T47D (cell line): ENCODE data around the gene ASAP2.

Source experiments
- DNase-seq, 2 experiments: peaks; one replicate each; pipeline versions ENCODE4 v3.0.0 to v3.0.0-alpha.2; 2011 to 2012; ENCODE audit warnings: low read depth in 1 of 2, low spot score in 1 of 2
- JUND ChIP-seq: IDR thresholded peaks from 2 replicates; pipeline ENCODE4 v1.6.1; 2012; ENCODE audit warnings: low read depth
- in situ Hi-C: cut with HindIII; loops from 2 replicates; pipeline ENCODE4 v1.10.0; 2016; ENCODE audit warnings: low sequenced_read_pairs, low pct_unique_long_range_greater_than_20kb

ASAP2 gene

GRCh38 chr2:9380702-9381628 lies 174.4 kb downstream of the ASAP2 start:
- no peak for TF ChIP-seq JUND
- in situ Hi-C loops = no loop called here
- DNase-seq = no peak

- DNase-seq = no peak
- in situ Hi-C loops = no loop called here
- TF ChIP-seq JUND = no peak
Observed at GRCh38 chr2:9382604-9383235, 176.1 kb downstream of the ASAP2 start.

- DNase-seq = no peak
- in situ Hi-C loops = no loop called here
- no peak for TF ChIP-seq JUND
Observed at GRCh38 chr2:9384521-9384920, 177.9 kb downstream of the ASAP2 start.

- no peak for DNase-seq
- no peak for TF ChIP-seq JUND
- in situ Hi-C loops = no loop called here
Observed at GRCh38 chr2:9385841-9386240, 179.2 kb downstream of the ASAP2 start.

GRCh38 chr2:9388199-9388681 lies 181.6 kb downstream of the ASAP2 start:
- no peak for DNase-seq
- TF ChIP-seq JUND = no peak
- in situ Hi-C loops = no loop called here

GRCh38 chr2:9388950-9389911 lies 182.6 kb downstream of the ASAP2 start:
- no peak for DNase-seq
- in situ Hi-C loops = no loop called here
- TF ChIP-seq JUND = no peak

GRCh38 chr2:9390151-9390850 lies 183.7 kb downstream of the ASAP2 start:
- TF ChIP-seq JUND = no peak
- no peak for DNase-seq
- in situ Hi-C loops = no loop called here

- no peak for DNase-seq
- in situ Hi-C loops = no loop called here
- no peak for TF ChIP-seq JUND
Observed at GRCh38 chr2:9390991-9391390, 184.4 kb downstream of the ASAP2 start.

- DNase-seq = no peak
- in situ Hi-C loops = no loop called here
- no peak for TF ChIP-seq JUND
Observed at GRCh38 chr2:9391961-9392720, 185.5 kb downstream of the ASAP2 start.

GRCh38 chr2:9392898-9393765 lies 186.5 kb downstream of the ASAP2 start:
- DNase-seq = no peak
- in situ Hi-C loops = no loop called here
- no peak for TF ChIP-seq JUND
